Mesenchymal stem cell (in vitro differentiated cells and primary cell): Measurements from ENCODE around the gene ZNF620. TPM values are rescaled to one million over a fixed set of nuclear protein-coding genes. Genes with fewer than 3 reads are reported as not detected.

Source experiments
- small RNA-seq: library from polyadenylated mRNA; stranded (forward); fragments of <200 nt; extraction: miRNeasy Mini kit (QIAGEN cat#:217004); gene quantifications from one replicate; pipeline ENCODE3, GENCODE V24; 2013; ENCODE audit warnings: low read depth

Gene ZNF620

Small RNA genes lying within 50 kb of the gene (small RNA-seq; reads per million reads assigned to genes)
- not detected for gene RNU5B-2P
